Gastroesophageal sphincter (tissue), 3 donors: Measurements from ENCODE around the gene ADD2.

ENCODE experiments used
- POLR2A ChIP-seq, 2 donors: fragments of 450-650 bp; IDR thresholded peaks; one replicate each; pipeline ENCODE4 v1.6.1; 2017; ENCODE audit warnings: antibody characterized with exemption in 2 of 2, mild to moderate bottlenecking in 2 of 2, moderate library complexity in 1 of 2
- TF ChIP-seq, protein P1 (sequence below), 4 experiments: fragments of 200-600 bp in 2 of 4; fragments of 450-650 bp in 2 of 4; sonication (generic) in 1 of 4; IDR thresholded peaks; one replicate each; pipeline ENCODE4 v1.5.1; 2017 to 2019; ENCODE audit warnings: antibody characterized with exemption in 4 of 4, mild to moderate bottlenecking in 2 of 4, moderate library complexity in 2 of 4

DNA sequence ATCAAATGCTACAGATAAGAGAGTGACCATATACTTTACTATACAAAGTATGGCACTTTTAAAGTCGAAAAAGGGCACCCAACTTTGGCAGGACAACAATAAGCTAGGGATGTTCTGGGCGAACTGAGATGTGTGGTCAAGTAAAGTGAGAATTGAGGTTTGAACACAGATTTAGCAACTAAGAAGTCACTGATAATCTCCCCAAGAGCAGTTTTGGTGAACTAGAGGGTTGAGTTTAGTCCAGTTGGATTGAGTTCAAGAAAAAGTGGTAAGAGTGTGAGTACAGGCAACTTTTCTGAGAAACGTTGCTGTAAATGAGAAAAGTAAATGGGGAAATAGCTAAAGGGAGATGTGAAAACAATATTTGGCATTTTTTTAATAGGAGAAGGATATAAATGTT, 148.8 kb downstream of the ADD2 start:
- TF ChIP-seq, protein P1, sequence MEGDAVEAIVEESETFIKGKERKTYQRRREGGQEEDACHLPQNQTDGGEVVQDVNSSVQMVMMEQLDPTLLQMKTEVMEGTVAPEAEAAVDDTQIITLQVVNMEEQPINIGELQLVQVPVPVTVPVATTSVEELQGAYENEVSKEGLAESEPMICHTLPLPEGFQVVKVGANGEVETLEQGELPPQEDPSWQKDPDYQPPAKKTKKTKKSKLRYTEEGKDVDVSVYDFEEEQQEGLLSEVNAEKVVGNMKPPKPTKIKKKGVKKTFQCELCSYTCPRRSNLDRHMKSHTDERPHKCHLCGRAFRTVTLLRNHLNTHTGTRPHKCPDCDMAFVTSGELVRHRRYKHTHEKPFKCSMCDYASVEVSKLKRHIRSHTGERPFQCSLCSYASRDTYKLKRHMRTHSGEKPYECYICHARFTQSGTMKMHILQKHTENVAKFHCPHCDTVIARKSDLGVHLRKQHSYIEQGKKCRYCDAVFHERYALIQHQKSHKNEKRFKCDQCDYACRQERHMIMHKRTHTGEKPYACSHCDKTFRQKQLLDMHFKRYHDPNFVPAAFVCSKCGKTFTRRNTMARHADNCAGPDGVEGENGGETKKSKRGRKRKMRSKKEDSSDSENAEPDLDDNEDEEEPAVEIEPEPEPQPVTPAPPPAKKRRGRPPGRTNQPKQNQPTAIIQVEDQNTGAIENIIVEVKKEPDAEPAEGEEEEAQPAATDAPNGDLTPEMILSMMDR (IDR thresholded peaks at IDR 0.05) = no peak
- TF ChIP-seq POLR2A (IDR thresholded peaks at IDR 0.05) = no peak
